Islet precursor cell (in vitro differentiated cells): ENCODE measurements around the gene MRPS34.

Experiments used
- DNase-seq: peaks from one replicate; pipeline ENCODE4 v3.0.0-alpha.2; 2018

Gene MRPS34

DNA sequence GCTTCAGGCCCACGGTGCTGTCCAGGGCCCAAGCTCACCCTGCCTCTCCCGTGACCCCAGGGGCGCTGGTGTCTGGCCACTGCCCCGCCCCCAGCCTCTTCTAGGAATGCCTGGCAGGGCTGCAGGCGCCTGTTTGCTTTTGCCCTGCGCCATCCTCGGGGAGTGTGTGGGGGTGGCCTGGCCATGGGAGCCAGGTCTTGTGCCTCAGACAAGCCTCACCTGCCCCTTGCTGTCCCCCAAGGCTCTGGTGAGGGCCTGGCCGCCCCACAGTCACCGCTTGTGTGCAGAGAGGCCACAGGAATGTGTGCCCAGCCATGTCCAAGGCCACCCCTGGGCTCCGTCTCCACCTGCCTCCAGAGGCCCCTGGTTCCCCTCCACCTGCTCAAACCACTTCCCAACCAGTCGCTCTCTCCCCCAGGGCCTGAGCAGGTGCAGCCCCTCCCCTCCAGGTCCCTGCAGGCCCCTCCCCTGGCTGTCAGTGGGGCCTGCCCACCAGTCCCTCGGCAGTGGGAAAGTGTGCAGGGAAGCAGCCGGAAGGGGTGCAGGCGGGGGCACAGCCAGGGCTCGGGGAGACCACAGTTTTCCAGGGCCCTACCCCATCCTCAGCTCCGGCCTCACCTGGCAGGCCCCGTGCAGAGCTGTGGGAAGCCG is 21.4 kb upstream of the MRPS34 start:
- peak; percentile 52 for DNase-seq

DNA sequence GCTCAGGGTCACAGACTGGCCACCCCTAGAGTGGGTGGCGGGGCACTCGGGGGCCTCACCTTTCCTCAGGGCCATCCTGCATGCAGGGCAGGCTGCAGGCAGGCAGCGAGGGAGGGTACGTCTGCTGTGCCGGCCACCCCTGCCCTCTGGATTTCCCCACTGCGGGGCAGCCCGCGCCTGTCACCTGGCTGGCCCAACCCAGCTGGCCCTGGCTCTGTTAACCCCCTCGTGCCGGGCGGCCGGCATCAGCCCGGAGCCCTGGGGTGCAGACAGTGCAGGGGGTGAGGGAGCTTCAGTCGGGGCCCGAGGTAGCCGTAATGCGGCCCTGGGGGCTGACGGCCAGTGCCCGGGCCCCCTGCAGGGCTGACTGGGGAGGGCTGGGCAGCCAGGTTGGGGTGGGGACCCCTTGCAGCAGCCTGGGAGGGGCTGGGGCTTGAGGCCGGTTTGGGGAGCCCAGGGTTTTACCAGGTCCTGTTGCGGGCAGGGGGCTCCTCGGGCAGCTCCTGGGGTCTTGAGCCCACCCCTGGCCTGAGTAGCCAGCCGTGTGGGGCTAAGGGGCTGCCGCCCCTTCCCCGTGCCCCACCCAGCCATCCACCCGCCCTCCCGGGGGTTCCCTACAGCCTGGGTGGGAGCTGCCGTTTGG is 20.8 kb upstream of the MRPS34 start, which contains the start of gene IGFALS:
TSS of gene IGFALS (minus strand) at position 128 of the 643 bp plus-strand sequence. CDS start at position 75, 53 bp downstream.
- no peak for DNase-seq

DNA sequence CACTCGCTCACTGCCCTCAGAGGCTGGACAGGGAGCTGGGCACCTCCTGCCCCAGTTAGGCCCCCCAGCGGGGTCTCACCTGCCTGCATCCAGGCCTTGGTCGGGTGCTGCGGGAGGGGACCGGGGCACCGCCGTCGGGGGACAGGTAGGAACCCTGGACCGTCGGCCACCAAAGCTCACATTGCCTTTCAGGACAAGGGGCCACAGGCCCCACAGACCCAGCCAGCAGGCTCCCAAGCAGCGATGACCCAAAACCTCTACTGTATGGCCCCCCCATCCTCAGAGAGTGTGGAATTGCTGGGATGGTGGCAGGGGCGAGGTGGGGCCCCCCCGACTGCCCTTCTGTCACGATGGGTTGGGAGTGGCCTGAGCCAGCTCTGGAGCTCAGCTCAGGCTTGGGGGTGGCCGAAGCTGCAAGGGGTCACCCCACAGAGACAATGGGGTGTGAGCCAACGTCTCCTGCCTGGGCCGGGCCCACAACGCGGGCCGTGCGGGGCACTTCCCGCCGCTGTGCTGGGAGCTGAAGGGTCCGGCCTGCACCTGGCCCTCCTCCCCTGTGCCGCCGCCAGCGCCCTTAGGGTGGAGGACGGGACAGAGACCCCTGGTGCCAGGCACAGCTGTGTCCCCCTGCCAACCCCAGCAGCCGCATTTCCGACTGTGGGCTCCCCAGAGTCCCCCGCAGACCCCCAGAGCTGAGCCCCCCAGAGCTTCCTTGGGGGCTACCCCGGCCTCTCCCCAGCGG is 20.1 kb upstream of the MRPS34 start:
- no peak for DNase-seq

DNA sequence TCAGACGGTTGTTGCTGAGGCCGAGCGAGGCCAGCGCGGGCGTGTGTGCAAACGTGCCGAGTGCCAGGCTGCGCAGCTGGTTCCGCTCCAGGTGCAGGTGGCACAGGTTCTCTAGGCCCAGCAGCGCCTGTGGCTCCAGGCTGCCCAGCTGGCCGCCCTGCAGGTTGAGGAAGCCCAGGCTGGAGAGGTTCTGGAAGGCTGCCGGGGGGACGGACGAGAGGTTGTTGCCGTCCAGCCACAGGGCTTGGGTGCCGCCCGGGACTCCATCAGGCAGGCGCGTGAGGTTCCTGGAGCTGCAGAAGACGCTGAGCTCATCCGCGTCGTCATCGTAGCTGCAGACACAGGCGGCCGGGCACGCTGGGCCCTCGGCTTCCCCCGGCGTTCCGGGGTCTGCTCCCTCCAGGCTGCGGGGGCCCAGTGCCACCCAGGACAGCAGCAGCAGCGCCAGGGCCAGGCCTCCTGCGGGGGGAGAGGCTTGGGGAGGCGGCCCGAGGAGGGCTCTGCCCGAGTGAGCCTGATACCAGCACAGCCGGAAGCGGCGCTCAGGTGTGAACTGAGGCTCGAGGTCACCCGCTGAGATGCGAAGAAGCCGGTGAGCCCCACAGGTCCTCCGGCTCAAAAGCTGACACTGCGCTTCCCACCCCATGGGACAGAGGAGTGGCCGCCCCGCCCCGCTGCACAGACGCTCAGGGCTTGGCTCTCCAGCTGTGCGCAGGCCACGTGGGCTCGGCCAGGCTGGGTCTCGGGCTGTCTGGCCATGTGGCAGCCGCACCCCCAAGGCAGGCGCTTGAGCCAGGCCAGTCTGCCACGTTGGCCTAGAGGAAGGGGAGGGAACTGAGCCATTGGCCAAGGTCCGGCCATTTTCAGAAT is 19.2 kb upstream of the MRPS34 start:
- peak; percentile 51 for DNase-seq

DNA sequence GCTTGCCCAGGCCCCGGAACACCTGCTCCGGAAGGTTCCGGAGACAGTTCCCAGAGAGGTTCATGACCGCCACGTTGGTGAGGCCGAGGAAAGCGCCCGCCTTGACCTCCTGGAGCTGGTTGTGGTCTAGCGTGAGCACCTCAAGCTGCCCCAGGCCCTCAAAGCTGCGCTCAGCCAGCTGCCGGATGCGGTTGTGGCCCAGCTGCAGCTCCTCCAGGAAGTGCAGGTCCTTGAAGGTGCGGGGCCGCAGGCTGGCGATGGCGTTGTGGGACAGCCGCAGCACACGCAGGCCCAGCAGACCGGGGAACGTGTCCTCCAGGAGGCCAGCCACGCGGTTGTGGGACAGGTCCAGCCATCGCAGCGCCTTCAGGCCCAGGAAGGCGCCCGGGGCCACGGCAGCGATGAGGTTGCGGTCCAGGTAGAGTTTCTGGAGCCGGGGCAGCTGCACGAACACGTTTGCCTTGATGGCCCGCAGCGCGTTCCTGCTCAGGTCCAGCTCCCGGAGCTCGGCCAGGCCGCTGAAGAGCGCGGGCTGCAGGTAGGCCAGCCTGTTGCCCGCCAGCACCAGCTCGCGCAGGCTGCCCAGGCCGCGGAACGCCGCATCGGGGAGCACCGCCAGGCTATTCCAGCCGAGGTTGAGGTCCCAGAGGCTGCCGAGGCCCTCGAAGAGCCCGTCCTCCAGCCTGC is 18.5 kb upstream of the MRPS34 start:
- DNase-seq, result peak; percentile 50

DNA sequence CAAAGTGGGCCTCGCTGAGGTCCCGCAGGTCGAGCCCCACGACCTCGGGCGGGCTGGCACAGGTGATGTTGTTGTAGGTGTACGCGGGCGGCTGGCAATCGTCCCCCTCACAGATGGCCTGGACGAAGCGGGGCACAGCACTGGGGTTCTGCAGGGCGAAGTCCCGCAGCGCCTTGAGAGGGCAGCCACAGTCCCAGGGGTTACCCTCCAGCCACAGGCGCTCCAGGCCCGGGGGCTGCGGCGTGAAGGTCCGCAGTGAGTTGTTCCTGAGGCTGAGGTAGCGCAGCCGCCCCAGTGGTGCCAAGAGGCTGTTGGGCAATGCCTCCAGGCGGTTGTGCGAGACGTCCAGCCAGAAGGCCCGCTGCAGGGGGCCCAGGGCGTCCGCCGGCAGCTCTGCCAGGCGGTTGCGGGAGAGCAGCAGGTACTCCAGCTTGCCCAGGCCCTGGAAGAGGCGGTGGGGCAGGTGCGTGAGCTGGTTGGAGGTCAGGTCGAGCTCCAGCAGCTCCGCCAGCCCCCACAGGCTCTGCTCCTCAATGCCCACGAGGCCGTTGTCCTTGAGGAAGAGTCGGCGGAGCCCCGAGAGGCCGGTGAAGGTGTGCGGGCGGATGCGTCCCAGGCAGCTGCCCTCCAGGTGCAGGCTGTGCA is 17.8 kb upstream of the MRPS34 start:
- peak; percentile 42 for DNase-seq

DNA sequence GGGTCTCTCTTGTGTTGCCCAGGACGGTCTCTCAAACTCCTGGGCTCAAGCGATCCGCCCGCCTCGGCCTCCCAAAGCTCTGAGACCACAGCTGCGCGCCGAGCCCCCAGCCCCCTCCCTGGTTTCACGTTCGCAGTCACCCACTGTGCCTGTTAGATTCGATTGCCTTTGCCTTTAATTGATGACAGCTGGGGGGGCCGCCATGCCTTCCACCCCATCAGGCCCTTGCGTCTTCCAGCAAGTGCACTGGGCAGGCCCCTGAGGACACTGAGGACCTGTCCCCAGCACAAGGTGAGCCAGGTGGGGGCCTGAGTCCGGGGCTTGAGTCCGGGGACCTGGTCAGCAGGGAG is 17.3 kb upstream of the MRPS34 start:
- no peak for DNase-seq

DNA sequence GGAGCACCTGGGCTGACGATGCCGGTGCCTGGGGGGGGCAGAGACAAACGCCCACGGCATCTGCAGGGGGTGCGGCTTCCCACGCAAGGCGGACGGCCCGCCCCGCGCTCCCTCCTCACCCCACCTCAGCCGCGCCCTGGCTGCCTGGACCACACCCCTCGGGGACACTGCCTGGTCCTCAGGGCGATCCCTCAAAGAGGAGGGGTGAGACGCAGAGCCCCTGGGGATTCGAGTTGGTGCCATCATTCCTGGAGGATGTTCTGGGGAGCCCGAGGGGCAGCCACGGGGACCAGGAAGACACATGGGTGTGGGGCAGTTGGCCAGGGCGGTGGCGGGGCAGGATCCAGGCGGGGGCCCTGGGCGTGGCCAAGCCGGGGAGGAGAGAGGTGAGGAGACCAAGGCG is 16.7 kb upstream of the MRPS34 start:
- peak; percentile 37 for DNase-seq

DNA sequence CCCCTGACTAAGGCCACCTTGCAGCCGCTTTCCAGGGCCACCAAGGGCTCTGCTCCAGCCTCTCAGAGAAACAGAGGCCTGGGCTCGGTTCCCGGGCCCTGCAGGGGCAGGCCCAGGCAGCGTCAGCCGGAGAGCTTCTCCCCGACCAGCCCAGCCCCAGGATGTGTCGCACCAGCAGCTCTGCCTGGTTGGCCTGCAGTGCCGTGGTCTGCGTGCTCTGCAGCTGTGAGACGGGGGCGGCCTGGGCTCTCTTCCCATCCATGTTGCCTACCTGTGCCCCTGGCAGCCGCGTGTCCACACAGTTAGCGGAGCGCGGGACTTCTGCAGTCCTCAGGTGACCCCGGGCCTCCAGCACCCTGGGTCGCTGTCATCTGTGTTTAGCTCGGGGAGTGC is 15.8 kb upstream of the MRPS34 start:
- peak; percentile 49 for DNase-seq

DNA sequence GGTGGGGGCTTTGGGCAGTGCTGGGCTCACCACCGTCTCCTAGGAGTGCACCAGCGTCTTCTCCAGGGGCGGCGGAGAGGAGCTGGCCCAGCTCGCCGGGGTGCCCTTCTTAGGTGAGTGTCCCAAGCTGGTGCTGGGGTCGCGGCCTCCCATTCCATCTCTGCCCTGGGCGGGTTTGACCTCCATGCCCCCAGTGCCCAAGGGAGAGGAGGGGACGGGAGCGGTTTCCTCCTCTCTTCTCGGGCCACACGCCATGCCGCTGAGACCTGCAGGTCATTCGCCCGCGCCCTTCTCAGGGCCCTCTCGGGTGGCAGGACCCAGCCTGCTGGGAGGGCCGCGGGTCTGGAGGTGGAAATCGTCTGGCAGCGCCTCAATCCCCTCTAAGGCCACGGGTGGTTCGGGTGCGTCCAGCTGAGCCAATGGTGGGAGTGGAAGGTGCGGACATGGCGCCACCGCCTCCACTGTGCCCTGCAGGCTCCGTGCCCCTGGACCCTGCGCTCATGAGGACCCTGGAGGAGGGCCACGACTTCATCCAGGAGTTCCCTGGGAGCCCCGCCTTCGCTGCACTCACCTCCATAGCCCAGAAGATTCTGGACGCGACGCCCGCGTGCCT is 15.3 kb upstream of the MRPS34 start:
- DNase-seq, result peak; percentile 47

DNA sequence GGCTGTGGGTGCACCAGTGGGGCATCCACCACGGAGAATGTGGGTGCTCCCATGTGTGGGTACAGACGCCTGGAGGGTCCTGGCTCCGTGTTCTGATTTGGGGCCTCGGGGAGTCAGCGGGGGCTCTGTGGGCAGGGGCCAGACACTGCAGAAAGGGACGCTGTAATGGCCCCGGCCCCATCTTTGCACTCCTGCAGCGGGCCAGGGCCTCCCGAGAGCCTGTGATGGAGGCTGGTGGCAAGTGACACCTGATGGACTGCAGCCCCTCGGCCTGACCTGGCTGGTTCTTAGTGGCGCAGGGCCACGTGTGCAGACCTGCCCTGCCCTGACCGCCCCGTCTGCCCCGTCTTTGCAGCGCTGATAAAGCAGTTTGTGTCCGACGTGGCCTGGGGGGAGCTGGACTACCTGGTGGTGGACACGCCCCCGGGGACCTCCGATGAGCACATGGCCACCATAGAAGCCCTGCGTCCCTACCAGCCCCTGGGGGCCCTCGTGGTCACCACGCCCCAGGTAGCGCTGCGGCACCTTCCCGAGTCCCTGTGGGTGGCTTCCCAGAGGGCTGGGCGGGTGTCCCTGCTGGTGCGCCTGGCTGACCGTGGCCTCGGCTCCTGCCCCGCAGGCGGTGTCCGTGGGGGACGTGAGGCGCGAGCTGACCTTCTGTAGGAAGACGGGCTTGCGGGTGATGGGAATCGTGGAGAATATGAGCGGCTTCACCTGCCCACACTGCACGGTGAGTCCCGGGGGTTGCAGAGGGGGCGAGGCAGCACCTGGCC is 14.6 kb upstream of the MRPS34 start:
- DNase-seq, result no peak

DNA sequence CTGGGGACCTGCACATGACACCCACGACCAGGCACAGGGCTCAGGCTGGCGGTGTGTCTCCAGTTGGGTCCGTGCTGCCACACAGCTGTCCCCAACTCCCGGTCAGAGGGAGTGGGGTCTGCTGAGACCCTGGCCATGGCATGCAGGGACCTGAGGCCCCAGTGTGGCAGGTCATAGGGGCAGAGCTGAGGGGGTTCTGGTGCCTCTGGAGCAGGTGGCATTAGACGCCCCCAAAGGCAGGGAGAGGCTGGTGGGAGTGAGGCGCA is 14.1 kb upstream of the MRPS34 start:
- DNase-seq, result no peak

DNA sequence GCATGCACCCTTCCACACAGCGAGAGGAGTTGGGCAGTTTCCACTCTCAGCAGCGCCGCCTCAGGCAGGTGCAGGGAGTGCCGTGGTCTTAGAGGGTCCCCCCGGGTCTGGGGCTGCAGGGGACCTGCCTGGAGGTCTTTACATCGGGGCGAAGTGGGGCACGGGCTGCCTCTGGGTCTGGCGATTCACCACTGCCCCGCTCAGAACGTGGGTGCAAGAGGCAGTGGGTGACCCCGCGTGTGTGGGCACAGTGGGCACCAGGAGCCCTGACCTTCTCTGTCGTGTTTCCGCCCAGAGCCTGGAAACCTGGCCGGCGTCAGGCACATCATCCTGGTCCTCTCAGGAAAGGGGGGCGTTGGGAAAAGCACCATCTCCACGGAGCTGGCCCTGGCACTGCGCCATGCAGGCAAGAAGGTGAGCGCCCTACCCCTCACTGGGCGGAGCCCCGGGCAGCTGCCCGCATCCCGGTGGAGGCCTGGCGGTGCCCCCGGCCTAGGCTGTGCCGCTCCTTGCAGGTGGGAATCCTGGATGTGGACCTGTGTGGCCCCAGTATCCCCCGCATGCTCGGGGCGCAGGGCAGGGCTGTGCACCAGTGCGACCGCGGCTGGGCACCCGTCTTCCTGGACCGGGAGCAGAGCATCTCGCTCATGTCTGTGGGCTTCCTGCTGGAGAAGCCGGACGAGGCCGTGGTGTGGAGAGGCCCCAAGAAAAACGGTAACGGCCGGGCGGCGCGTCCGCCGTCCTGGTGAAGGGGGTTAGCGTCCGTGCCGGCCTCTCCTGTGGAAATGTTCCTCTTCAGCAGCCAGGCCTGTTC is 13.5 kb upstream of the MRPS34 start:
- DNase-seq, result peak; percentile 49

DNA sequence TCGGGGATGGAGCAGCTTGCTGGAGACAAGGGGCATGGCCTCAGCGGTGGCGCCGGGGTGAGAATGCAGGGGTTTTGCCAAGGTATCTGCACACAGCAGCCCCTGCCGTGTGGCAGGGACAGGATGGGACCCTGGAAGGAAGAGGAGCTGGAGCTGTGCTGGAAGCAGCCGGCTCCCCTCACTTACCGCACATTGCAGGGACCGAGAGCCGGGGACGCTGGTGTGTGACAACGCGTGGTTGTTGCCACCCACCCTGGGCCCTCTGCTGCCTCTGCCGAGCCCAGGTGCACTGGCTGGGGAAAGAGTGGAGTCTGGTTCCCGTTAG is 12.9 kb upstream of the MRPS34 start:
- DNase-seq, result no peak

DNA sequence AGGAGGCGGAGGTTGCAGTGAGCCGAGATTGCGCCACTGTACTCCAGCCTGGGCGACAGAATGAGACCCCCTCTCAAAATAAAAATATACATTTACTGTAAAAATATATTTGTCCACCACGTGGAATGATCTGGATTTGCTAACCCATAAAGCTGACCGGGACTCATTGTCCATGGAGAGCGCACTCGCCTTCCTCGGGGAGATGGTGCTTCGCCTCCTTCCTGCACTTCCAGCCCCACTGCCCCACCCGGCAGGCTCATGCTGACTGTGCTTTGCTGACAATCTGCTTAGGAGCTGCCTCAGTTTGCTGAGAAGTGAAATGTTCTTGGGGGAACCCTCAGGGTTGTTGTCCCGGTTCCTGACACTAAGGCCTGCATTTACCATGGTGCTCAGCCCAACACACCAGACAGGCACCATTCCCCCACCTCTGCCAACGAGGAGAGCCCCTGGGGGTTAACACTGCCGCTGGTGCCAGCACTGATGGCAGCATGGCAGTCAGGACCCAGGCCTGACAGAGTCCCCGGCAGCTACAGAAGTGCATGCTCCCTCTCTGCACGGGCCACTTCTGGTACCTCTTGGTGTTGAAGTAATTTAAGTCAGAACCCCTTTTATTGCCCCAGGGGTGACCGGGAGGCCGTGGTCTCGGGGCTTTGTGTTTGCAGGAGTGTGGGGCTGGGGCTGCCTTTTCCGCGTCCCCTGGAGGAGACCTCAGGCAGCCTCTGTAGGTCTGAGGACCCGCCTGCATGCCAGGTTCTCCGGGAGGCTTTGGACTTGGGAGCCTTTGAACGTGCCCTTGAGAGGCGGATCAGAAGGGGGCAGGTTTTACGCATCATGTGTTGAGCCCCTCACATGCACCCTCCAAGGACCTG is 12.3 kb upstream of the MRPS34 start:
- DNase-seq, result no peak

DNA sequence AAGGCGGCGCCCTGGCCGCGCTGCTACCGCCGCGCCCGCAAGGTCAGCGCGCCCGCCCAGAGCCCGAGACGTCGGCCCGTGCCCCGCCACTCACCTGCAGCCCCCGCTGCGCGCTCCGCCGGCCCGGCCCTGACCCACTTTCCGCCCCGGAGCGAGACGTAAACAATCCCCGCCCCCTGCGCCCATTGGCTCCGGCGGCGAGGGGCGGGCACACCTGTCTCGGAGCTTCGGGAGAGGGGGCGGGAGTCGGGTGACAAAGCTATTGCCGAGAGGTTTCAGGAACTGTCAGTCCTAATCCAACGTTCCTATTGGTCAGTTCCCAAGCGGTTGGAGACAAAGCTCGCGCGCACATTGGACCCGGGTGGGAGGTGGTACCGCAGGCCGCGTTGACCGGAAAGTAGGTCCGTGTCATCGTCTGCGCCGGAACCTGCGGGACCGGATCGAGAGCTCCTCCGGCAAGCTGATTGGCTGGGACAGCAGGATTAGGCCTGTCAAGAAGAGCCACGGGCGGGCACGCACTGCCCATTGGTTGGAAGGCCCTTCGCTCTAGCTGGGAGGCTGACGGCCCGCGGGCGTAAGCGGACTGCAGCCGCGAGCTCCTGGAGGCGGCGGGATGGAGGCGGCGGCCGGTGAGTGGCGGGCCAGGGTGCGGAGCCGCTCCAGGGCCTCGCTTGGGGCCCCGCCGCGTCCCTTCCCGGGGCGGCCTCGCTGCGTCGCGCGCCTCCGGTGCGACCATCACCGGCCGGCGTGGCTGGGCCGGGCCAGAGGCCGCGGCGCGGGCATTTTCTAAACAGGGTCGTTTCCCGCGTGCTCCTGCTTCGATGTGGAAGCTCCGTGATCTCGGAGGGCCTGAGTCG is 9.7 kb upstream of the MRPS34 start, which contains the start of the genes NUBP2 and SPSB3:
TSS of gene NUBP2 (plus strand) at position 553 of the 857 bp plus-strand sequence. CDS start at position 614, 61 bp downstream.
TSS of gene SPSB3 (minus strand) at position 164 of the 857 bp plus-strand sequence. CDS start 1,088 bp downstream, outside the sequence.
- DNase-seq, result peak; percentile 100

DNA sequence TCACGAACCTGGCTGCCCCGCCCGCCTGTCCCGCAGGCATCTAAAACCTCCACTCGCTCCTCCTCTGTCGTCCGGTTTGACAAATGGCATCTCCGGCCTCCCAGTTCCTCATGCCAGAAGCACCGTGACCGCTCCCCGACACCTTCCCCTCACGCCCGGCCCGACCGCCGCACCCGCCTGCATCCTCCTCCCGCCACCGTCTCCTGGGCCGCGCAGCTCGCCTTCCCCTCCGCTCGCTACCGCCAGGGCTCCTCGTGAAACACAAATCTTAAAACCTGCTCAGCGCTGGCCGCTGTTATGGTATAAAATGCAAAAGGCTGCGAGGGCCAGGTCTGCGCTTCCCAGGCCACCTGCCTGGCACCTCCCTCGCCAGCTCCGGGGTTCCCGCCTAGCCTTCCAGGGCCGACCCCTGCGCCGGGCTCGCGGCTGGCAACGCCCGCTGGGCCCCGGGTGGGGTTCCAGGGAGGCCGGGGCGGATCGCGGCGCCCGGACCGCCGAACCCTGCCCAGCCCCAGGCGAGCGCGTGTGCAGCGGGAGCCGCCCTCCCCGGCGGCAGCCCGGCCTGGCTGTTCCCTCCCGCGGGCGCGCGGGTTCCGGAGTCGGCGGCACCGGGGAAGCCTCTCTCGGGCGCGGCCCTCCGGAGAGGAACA is 8.9 kb upstream of the MRPS34 start:
- DNase-seq, result no peak
